HG02885 (cell line): ENCODE measurements around the gene NKX1-1.
"Not testable (repeated sequence)": the region's sequence is repeated elsewhere in the genome, so short reads cannot be mapped to it uniquely, and the experiment has no call there.

Experiments
- ATAC-seq: cut with Tn5 transposase; IDR thresholded peaks from one replicate; pipeline ENCODE4 v1.9.1; 2021; ENCODE audit warnings: mild to moderate bottlenecking; ENCODE audit not compliant: unreplicated experiment, poor library complexity

NKX1-1 gene

GRCh38 chr4:1406394-1406980, at the start of gene NKX1-1:
Gene NKX1-1 (minus strand): TSS chr4:1406442. CDS start chr4:1406442, 0 bp downstream.
- ATAC-seq, result no peak

- no peak for ATAC-seq
These were observed 47.5 kb upstream of the NKX1-1 start for GRCh38 chr4:1453731-1454130.

DNA sequence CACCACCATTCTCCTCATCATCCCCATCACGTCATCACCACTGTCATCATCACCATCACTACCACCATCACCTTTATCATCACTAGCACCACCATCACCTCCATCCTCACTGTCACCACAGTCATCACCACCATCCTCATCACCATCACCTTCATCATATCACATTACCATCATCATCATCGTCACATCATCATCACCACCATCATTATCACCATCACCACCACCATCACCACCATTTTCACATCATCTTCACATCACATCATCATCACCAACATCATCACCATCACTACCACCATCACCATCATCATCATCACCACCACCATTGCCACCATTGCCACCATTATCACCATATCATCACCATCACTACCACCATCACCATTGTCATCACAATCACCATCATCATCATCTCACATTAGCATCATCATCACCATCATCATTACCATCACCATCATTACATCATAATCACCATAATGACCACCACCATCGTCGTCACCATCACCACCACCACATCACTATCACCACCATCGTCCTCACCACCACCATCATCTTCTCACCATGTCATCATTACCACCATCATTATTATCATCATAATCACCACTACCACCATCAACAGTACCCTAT, 46.3 kb upstream of the NKX1-1 start:
- no peak for ATAC-seq

GRCh38 chr4:1451752-1452122, 45.5 kb upstream of the NKX1-1 start:
- no peak for ATAC-seq

GRCh38 chr4:1451106-1451751, 45.0 kb upstream of the NKX1-1 start:
- no peak for ATAC-seq

GRCh38 chr4:1449833-1450741, 43.8 kb upstream of the NKX1-1 start:
- no peak for ATAC-seq

DNA sequence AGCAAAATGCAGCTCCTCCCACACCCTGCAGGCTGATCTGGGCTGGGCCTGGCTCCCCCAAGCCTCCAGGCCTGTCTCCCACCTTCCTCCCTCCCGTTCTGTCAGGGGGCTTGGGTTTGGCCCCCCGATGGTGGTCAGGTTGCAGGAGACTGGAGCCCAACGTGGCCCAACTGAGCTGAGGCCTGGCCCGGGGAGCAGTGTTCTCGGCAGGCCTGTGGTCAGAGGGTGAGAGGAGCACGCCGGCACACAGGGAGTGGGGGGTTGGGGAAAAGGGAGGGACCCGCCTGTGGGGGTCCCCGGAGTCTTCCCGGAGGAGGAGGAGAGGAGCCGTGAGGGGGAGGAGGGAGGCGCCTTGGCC, 43.2 kb upstream of the NKX1-1 start:
- no peak for ATAC-seq

- ATAC-seq, result no peak
These were observed 42.6 kb upstream of the NKX1-1 start for GRCh38 chr4:1448589-1449420.

DNA sequence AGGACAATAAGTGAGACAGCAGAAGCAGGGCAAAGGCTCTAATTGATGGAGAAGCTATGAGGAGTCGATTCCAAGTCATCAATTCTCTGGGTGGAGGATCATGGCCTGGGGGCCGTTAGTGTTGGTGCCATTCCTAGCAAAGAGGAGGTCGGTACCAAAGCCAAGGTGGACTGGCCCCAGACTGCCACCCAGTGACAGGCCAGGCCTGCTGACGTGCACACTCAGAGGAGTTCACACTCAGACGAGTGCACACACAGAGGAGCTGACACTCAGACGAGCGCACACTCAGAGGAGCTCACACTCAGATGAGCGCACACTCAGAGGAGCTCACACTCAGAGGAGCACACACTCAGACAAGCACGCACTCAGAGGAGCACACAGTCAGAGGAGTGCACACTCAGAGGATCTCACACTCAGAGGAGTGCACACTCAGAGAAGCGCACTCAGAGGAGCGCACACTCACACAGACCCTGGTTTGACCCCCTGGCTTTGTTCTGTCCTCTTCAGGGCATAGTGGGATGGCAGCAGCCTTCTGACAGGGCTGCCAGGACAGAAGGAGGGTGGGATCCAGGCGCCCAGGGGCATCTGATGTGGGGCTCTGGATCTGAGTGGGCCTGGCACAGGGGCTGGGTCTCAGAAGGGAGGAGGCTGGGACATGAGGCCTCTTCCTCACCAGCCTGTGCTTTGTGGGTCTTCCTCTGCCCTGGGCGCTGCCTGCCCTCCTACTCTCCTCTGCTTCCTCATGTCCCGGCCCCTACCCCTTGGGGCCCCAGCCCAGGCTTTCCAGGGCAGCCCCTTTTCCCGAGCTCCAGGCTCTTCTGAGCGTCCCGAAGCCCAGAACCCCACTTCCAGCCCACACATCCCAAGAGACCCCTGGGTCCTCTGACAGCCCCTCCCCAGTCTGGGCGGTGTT, 41.7 kb upstream of the NKX1-1 start:
- no peak for ATAC-seq

GRCh38 chr4:1446502-1447386, 40.5 kb upstream of the NKX1-1 start:
- ATAC-seq, result no peak

DNA sequence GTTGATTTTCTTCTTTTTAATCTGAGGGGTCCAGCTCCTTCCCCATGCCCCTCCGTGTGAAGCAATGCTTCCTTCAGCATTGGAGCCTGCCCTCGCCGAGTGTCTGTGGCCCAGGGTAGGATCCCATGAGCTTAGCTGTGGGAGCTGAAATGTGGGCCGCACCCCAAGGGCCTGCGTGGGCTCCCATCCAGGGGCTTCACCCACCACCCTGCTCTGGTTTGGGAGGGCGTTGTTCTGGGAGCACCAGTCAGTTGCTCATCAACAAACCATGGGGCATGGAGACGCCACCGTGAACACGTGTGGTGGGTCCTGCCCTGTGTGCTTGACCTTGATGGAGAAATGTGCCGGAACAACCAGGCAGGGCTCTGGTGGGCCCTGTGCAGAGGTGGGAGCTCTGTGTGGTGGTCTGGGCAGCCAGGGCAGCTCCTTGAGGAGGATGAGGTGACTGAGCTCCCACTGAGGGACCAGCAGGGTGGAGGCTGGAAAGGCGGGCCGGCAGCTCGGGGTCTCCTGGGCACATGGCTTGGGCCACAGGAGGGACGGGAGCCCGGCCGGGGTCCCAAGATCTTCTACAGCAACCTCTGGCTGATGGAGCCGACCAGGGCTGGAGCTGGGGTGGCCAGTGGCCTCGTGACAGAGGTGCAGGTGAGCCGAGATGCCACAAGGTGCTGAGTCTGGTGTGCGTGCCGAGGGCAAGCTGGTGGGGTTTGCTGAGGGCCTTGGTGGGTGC, 39.6 kb upstream of the NKX1-1 start:
- ATAC-seq, result no peak

DNA sequence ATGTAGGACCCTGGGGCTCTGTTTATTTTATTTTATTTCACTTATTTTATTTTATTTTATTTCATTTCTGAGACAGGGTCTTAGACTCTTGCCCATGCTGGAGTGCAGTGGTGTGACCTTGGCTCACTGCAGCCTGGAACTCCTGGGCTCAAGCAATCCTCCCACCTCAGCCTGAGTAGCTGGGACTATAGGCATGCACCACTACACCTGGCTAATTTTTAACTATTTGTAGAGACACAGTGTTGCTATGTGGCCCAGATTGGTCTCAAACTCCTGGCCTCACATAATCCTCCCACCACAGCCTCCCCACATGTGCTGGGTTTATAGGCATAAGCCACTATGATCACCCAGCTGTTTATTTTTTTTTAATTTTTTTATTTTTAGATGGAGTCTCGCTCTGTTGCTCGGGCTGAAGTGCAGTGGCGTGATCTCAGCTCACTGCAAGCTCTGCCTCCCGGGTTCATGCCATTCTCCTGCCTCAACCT, 37.5 kb upstream of the NKX1-1 start:
- ATAC-seq, result not testable (repeated sequence)

DNA sequence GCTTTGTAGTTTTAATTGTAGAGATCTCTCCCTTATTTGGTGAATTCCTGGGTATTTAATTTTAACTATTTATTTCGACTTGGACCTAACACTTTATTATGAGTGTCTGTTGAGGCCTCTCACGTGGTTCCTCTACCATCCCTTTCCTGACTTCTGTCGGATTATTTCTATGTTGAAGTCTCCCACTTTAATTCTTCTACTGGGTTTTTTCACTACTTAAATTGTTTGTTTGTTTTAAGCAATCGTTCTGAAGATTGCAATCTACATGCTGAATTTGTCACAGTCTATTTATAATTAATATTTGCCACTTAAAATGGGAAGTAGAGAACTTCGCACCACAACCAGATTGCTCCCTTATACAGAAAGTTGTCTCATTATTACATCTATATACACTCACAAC, 20.8 kb upstream of the NKX1-1 start:
- ATAC-seq, result no peak

DNA sequence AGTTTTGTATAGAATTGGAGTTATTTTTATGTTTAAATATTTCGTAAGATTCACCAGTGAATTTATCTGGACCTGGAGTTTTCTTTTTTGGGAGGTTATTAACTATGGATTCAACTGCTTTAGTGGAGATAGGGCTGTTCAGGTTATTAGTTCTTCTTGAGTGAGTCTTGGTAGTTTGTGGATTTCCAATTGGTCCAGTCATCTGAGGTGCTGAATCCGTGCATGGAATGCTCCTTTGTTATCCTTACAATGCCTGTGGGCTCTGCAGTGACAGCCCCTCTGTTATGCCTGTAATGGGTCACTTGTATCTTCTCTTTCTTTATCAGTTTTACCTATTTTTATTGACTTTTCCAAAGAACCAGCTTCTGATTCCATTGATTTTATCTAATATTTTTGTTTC, 15.4 kb upstream of the NKX1-1 start:
- ATAC-seq, result no peak

DNA sequence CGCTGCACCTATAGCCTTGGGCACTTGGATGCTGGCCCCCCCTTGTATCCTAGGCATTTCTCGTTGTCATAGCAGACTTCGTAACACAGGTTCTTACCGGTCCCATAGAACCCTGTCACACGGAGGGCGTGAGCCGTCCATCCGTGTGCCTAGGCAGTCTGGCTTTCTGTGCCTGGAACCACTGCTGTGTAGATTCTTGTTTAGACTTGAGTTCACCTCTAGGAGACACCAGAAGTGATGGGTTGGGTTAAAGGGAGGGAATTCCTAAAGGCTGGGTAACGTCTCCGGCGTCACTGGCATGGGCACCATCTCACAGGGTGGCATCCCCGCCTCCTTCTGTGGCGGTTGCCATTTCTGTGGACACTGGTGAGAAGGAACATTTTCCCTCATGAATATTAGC, 13.5 kb upstream of the NKX1-1 start:
- ATAC-seq, result no peak

GRCh38 chr4:1418494-1419285, 12.4 kb upstream of the NKX1-1 start:
- ATAC-seq, result no peak
